ENCODE results near the gene CRYBB1.

The CRYBB1 gene

GRCh38 chr22:26663374-26663923 is 45.6 kb upstream of the CRYBB1 start:
- Histone ChIP-seq H3K27me3 (ENCODE audit: control insufficient read depth, low read length) (peaks cover under 1% of the 10 kb centered on the region), H3K4me2 (ENCODE audit: low read length) (peak overlapping the region; percentile 70), H3F3A (ENCODE audit: control insufficient read depth, insufficient read depth) (peaks cover 33% of the 10 kb centered on the region), H4K20me1 (ENCODE audit: control insufficient read depth, insufficient read depth, low read depth, low read length) (no peaks in the 10 kb centered on the region), H3K36me3 (ENCODE audit: control insufficient read depth, low read length) (no peaks in the 10 kb centered on the region), H3K4me1 (ENCODE audit: control insufficient read depth, low read length) (peaks cover 89% of the 10 kb centered on the region), H3K27ac (ENCODE audit: low read depth, low read length) (peak overlapping the region; percentile 56), H3K9me2 (replicated peaks; ENCODE audit: control insufficient read depth, low read length) (no peaks in the 10 kb centered on the region), H3K9me3 (ENCODE audit: control insufficient read depth, insufficient read depth, low read length) (no peaks in the 10 kb centered on the region), H3K4me3 (ENCODE audit: low read length) (peak overlapping the region; percentile 62), H3K79me2 (ENCODE audit: control insufficient read depth, low read length) (no peaks in the 10 kb centered on the region)
- TF ChIP-seq EZH2phosphoT487 (IDR thresholded peaks at IDR 0.05; ENCODE audit: borderline replicate concordance, low read length) (no peak), CTCF (IDR thresholded peaks at IDR 0.05; ENCODE audit: low read depth, low read length, poor library complexity, severe bottlenecking) (no peak)

GRCh38 chr22:26662160-26662559 is 44.3 kb upstream of the CRYBB1 start:
- Histone ChIP-seq H3K27me3 (ENCODE audit: control insufficient read depth, low read length) (peaks cover 13% of the 10 kb centered on the region), H3F3A (ENCODE audit: control insufficient read depth, insufficient read depth) (peaks cover 33% of the 10 kb centered on the region), H3K4me2 (ENCODE audit: low read length) (no peak overlapping the region), H3K79me2 (ENCODE audit: control insufficient read depth, low read length) (no peaks in the 10 kb centered on the region), H3K9me3 (ENCODE audit: control insufficient read depth, insufficient read depth, low read length) (no peaks in the 10 kb centered on the region), H3K9me2 (replicated peaks; ENCODE audit: control insufficient read depth, low read length) (no peaks in the 10 kb centered on the region), H3K27ac (ENCODE audit: low read depth, low read length) (no peak overlapping the region), H3K4me3 (ENCODE audit: low read length) (no peak overlapping the region), H3K4me1 (ENCODE audit: control insufficient read depth, low read length) (peaks cover 89% of the 10 kb centered on the region), H4K20me1 (ENCODE audit: control insufficient read depth, insufficient read depth, low read depth, low read length) (no peaks in the 10 kb centered on the region), H3K36me3 (ENCODE audit: control insufficient read depth, low read length) (no peaks in the 10 kb centered on the region)
- no peak for TF ChIP-seq CTCF (IDR thresholded peaks at IDR 0.05; ENCODE audit: low read depth, low read length, poor library complexity, severe bottlenecking)
- no peak for TF ChIP-seq EZH2phosphoT487 (IDR thresholded peaks at IDR 0.05; ENCODE audit: borderline replicate concordance, low read length)

GRCh38 chr22:26660961-26661578 is 43.2 kb upstream of the CRYBB1 start:
- H4K20me1 ChIP-seq (ENCODE audit: control insufficient read depth, insufficient read depth, low read depth, low read length), result no peaks in the 10 kb centered on the region
- H3K27me3 ChIP-seq (ENCODE audit: control insufficient read depth, low read length), result peaks cover 17% of the 10 kb centered on the region
- H3K36me3 ChIP-seq (ENCODE audit: control insufficient read depth, low read length), result no peaks in the 10 kb centered on the region
- H3K79me2 ChIP-seq (ENCODE audit: control insufficient read depth, low read length), result no peaks in the 10 kb centered on the region
- H3F3A ChIP-seq (ENCODE audit: control insufficient read depth, insufficient read depth), result peaks cover 33% of the 10 kb centered on the region
- no peaks in the 10 kb centered on the region for H3K9me3 ChIP-seq (ENCODE audit: control insufficient read depth, insufficient read depth, low read length)
- no peaks in the 10 kb centered on the region for H3K9me2 ChIP-seq (replicated peaks; ENCODE audit: control insufficient read depth, low read length)
- H3K4me3 ChIP-seq (ENCODE audit: low read length), result no peak overlapping the region
- H3K27ac ChIP-seq (ENCODE audit: low read depth, low read length), result no peak overlapping the region
- no peak overlapping the region for H3K4me2 ChIP-seq (ENCODE audit: low read length)
- TF ChIP-seq EZH2phosphoT487 (IDR thresholded peaks at IDR 0.05; ENCODE audit: borderline replicate concordance, low read length), result no peak
- TF ChIP-seq CTCF (IDR thresholded peaks at IDR 0.05; ENCODE audit: low read depth, low read length, poor library complexity, severe bottlenecking), result no peak
- peaks cover 82% of the 10 kb centered on the region for H3K4me1 ChIP-seq (ENCODE audit: control insufficient read depth, low read length)
